ENCODE data around the gene ATG101.
"Not testable (repeated sequence)": the region's sequence is repeated elsewhere in the genome, so short reads cannot be mapped to it uniquely, and the experiment has no call there.

Gene ATG101

DNA sequence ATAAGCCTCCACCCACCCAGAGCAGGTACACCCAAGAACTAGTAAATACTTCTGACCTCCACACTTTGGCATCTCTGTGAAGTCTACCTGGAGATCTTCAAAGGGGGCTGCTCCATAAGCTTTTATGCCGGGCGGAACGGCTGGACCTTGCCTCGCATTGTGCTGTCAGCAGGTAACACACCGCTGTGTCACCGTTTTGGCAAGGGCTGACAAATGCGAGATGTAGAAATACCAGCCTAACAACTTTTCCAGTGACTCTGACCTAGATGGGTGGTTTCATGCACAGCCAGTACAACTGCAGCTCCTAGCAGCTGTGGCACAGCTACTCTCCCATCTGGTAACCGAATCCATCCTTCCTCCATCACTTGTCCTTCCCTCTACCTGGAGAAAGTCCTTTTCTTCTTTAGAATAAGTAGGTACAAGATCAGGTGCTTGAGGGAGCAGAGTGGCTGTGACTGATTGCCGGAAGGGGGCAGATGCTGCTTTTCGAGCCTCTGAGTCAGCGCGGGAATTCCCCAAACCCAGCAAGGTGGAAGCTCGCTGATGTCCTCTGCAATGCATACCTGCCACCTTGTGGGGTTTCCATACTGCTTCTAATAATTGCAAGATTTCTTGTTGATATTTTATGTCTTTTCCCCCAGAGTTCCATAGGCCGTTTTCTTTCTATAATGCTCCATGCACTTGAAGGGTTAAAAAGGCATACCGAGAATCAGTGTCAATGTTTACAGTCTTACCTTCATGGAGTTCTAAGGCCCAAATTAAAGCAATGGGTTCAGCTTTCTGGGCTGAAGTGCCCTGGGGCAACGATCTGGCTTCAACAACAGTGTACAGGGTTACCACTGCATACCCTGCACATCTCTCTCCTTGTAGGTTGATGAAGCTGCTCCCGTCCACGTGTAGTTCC is 46.7 kb downstream of the ATG101 start:
- DNase-seq = not testable (repeated sequence)

DNA sequence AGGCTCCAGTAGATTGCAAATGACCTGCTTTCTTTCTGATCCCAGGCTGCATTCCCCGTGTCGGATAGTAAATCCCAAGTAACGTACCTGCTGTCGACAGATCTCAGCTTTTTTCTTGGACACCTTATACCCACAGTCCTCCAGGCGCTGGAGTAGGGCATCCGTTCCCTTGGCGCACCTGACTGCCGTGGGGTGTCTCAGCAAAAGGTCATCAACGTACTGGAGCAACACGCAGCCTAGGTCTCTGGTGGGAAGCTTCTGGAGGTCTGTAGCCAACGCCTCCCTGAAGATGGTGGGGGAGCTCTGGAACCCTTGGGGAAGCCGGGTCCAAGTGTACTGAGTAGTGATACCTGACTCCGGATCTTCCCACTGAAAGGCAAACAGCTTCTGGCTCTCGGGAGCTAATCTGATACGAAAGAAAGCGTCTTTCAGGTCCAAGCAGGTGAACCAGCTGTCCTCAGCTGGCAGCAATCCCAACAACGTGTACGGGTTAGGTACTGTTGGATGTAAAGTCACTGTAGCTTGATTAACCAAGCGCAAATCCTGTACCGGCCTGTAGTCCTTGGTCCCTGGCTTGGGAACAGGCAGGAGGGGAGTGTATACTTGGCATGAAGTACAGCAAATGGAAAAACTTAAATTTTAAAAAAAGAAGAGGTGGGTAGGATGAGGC is 48.2 kb downstream of the ATG101 start:
- not testable (repeated sequence) for DNase-seq

DNA sequence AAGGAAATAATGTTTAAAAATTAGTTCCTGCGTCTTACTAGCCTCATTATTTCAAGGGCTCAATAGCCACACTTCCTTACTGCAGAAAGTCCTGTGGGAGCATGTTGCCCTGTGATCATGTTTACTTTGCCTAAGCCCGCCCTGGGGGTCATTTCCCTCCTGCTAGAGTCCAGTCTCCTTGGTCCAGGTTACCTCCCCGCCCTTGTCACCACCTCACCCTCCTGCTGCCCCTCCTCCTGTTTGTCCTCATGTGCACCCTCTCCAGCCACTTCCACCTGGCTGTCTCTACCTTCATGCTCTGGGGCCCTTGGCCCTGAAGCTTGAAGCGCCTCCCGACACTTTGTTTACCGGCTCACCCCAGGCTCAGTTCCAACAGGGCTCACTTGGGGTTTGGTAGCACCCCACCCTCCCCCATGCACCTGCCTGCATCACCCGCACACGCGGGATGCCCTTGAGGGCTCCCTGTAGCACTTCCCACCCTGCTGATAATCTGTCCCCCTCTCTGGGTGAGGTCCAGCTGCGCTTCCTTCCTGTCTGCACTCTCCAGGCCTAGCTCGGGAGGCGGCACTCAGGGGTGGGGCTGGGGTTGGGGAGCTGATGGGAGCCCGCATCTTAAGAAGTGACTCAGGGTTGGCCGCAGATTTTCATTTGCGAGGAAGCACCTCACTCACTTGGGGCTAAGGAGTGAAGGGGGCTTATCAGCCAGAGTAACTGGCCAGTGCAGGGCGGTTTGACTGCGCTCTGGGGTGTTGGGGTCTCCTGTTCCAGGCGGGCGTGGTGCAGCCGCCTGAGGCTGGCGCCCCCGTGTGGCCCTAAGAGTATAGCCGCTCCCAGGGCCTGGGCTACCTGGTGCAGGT is 49.8 kb downstream of the ATG101 start:
- no peak for DNase-seq

DNA sequence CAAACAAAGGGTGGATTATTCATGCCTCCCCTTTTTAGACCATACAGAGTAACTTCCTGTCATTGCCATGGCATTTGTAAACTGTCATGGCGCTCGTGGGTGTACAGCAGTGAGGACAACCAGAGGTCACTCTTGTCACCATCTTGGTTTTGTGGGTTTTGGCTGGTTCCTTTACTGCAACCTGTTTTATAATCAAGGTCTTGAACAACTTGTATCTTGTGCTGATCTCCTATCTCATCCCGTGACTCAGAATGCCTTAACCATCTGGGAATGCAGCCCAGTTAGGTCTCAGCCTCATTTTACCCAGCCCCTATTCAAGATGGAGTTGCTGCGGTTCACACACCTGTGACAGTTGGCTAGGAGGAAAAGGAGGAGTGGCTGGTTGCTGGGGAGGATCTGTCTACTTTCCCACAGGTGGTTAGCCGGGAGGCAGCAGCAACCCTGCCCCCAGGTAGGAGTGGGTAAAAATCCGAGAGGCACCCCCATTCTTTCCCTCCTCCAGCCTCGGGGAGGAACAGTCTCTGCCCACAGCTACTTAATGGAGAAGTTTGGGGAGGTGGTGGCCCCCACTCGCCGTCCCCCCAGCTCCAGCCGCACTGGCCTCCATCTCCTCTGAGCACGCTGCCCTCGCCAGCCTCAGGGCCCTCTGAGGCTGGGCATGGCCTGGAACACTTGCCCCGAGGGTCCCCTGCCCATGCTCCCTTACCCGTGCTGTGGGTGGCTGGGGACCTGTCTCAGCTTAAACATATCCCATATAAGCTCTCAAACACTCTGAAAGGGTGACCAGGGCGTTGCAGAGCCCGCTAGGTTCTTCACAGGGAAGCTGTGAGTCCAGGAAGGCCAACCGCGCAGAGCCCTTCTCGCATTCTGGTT is 51.4 kb downstream of the ATG101 start:
- no peak for DNase-seq

DNA sequence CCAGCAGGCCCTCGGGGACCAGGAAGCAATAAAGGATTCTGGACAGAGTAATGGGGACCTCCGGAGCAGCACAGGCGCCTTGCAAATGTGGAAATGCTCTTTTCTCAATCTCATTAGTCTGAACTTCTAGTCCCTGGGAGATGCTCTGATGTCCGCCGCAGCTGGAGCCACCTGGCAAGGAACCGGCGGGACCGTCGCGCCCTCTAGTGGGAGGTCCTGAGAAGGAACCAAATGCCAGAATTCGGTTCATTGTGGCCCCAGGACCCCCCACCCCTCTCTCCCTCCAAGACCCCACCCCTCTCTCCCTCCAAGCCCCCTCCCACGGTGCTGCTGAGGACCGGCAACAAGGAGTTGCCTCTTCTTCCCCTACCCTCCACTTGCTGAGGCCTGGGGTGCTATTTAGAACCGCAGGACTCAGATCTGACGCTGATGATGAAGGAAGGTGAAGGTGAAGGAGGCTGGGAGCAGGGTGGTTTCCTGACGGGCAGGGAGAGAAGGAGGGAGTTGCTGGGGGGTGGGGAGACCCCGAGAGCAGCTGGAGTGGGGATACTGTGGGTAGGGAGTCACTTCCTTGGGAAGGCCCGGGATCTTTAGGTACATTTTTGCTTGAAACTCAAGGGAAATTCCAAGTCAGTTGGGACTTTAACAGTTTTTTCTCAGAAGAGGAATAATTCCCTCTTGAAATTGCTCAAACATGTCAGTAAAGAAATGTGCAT is 52.2 kb downstream of the ATG101 start:
- DNase-seq = peak; percentile 49

DNA sequence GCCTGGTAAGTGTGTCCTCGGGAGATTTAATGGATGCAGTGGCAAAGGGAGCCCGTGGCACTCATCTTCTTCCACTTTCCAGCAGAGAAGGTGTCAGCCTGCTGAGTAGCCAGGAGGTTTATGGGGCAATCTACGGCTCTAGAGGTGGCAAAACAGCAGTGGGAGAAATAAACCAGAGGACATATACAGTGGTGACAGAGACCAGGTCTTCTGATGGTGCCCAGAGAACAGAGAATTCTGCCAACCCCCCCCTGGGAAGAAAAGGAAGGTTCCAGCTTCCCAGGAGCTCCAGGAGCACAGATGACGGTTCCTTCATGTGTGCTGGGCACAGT is 52.7 kb downstream of the ATG101 start:
- DNase-seq = no peak

DNA sequence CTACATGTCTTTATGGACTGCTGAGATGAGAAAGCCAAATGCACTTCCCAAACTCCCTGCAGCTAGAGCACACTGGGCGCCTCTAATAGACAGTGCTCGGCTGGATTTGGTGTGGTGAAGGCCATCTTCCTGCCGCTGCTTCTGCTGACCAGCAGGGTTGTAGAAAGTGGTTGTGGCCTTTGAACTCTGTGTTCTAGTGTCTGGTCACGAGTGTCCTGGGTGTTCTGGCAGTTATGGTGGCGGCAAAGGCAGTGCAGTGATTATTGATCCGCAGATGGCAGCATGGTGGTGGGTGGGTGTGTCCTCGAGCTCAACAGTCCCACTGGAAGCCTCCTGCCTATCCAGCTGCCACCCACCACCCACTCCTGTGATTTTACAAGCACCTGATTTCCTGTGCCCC is 53.1 kb downstream of the ATG101 start:
- no peak for DNase-seq

DNA sequence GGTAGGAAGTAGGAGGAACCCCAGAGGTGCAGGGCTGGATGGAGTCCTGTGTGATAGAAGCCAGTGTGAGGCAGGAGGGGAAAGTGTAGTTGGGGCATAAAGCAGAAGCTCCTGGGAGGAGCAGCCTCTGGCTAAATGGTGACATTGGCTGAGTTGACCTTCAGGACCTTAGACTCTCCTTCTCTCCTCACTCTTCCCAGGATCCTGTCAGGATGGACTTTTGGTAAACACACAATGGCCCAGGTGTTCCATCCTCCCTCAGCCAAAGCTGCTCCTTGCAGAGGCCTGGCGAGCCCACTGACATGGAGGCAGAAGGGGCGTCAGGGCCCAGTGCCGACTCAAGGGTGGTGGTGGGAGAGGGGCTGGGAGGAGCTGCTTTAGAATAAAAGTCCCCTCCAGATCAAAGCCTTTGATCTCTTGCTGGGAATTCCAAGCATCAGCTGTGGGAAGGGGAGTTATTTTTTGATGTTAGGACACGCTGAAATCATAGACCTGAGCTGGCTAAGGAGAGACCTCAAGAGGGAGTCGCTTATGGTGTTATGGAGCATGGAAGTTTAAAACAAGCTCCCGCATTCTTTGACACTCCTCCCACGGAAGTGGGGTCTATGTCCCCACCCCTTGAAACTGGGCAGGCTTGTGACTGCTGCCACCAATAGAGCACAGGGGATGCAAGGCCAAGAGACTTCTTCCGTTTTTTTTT is 53.9 kb downstream of the ATG101 start:
- DNase-seq = no peak

GRCh38 chr12:52125476-52125900 is 55.7 kb downstream of the ATG101 start:
- no peak for DNase-seq

- DNase-seq = no peak
Observed at GRCh38 chr12:52126050-52126604, 56.3 kb downstream of the ATG101 start.
